GM18508 (cell line): Measurements from ENCODE around the gene NECAB3.

ENCODE experiments used
- ATAC-seq: cut with Tn5 transposase; IDR thresholded peaks from one replicate; pipeline ENCODE4 v1.9.1; 2021; ENCODE audit warnings: moderate number of reproducible peaks; ENCODE audit not compliant: insufficient read depth, unreplicated experiment

The NECAB3 gene

GRCh38 chr20:33679758-33680485 lies 5.7 kb upstream of the NECAB3 start:
- peak; percentile 51 for ATAC-seq

DNA sequence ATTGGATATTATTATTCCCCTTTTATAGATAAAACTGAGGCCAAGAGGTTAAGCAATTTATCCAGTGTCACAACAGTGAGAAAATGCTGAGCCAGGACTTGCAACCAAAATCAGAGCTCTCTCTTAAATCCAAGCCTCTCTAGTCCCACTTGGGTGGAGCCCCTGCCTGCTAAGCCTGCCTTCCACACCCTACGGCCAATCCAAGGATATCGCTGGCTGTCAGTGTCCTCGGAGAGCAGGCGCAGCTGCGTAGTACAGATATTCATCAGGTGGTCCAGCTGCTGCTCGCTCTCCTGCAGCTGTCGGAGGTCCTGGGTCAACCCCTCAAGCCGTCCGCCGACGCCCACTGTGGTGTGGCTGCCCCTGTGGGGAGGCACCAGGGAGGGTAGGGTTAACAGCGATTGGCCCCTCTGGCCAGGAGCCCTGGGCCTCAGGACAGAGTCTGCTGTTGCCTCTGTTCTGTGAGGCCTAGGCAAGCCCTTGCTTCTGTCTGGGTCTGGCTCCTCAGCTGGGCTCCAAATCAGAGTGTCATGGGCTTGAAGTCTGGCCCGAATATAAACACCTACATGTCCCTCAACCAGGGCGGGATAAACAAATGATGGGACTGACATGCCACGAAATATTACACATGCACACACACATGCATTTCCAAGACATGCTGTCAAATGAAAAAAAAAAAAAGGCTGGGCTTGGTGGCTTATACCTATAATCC lies 3.9 kb upstream of the NECAB3 start:
- ATAC-seq = no peak

GRCh38 chr20:33676652-33677645 lies 2.7 kb upstream of the NECAB3 start:
- no peak for ATAC-seq

DNA sequence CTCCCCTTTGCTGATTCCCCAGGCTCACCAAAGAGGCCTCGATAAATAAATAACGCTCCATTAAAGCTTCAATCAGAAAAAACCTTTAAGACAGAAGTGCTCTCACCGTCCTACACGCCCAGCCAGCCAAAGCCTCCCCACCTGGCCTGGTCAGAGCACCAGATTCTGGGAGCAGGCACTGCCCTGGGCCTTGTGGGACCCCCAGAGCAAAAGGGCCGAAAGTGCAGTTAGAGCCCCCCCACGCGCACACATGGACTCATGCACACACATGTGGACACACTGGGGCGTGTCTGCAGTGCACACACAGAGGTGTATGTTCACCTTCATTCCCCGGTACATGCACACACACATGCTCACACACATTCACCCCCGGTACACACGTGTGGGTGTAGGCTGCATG lies 1.9 kb upstream of the NECAB3 start:
- no peak for ATAC-seq

GRCh38 chr20:33675136-33675959 lies 1.1 kb upstream of the NECAB3 start:
- ATAC-seq = no peak

DNA sequence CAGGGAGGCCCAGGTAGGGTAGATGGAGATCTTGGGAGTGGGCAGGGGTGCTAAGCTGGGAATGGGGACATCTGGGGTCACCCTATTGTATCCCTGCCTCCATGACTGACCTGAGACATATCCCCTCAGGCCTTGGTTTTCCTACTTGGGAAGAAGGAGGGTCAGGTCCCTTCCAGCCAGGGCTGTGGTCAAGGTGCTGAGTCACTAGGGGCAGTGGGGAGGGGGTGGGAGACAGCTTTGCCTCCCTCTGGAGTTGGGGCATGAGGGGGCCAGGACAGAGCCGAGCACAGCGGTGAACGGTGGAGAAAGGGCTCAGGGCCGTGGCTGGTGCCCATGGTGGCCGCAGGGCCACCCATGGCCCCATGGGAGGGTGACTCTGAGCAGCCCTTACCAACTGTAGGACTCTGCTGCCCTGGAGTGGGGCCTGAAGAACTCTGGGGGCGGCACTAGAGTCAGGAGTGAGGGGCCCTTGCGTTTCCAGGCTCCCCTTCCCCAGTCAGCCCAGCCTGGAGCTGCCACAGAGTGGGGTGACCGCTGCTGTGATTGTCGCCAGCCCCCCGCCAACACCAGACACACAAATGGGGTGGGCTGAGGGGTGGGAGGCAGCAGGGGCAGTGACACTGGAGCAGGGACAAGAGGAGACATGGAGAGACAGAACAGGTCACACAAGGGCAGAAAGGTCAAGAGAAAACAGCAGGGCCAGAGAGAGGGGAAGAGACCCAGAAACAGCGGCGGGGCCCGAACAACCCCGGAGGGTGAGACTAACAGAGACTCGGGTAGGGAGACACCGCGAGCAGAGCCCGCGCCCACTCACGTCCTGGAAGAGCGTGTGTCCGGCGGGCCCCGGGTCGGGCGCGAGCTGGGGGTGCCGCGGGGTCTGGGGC lies 576 bp downstream of the NECAB3 start:
- no peak for ATAC-seq

DNA sequence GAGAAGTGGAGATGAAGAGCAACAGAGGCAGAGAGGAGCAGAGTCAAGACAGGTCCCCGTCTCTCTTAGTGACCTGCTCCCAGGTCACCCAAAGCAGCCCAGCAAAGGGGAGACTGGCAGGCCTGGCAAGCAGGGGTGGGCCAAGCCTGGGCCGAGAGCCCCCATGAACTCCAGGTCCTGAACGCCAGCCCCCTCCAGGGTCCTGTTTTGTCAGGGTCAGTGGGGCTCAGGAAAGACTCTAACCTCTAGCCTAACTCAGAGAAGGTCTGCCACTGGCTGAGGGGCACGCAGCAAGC lies 1.2 kb downstream of the NECAB3 start:
- no peak for ATAC-seq

DNA sequence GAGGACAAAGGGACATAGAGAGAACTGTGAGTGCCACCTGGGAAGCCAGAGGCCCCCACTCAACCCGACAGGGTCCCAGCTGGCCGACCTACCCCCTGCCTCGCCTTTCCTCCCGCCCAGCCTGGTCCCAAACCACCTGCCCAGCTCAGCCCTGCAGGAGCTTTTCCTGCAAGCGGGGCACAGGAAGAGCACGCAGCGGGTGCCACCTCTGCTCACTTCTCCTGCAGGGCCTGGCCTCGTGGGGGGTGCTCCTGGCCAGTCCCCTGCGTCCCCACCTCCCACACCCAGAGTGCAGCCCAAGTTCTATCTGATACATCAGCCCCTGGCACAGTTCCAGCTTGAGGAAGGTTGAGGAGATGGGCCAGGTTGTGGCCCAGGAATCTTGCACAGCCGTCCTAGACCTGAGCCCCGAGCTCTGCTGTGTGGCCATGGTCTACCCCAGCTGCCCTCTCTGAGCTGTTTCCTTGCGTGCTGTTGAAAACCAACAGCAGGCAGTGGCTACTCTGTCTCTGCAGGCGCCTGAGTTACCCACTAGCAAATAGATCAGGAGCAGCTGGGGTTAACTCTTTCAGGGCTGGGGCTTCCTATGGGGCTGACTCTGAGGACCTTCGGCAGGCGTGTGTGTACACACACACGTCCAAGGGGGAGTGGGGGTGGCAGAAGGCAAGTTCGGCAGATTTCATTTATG lies 1.7 kb downstream of the NECAB3 start:
- ATAC-seq = no peak

DNA sequence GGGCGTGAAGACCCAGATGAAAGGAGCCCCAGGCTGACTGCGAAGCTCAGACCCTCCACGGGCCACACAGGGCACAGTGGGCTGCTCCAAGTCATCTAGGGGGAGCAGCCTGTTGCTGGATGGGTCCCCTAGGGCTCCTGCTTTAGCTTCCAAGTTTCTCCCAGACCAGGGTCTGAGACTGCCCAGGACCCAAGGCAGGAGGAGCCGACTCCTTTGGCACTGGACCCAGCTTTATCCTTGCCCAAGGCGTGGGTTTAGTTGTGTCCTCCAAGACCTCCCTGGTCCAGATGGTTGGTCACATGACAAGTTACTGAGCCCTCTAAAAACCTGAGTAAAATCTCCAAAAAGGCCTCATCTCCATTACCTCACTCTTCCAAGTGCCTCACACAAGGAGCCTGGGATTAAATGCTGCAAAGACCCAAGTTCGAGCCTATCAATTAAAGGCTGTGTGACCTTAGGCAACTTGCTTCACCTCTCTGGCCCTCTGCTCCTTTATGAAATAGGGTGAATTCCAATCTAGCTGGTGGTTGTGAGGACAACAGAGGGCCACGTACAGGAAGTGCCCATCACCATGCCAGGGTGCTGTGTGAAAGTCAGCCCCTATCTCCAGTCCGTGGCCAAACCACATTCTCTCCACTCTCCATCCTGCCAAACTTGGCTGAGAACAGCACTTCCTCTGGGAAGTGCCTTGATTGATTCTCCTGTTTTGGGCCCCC lies 2.5 kb downstream of the NECAB3 start:
- no peak for ATAC-seq

DNA sequence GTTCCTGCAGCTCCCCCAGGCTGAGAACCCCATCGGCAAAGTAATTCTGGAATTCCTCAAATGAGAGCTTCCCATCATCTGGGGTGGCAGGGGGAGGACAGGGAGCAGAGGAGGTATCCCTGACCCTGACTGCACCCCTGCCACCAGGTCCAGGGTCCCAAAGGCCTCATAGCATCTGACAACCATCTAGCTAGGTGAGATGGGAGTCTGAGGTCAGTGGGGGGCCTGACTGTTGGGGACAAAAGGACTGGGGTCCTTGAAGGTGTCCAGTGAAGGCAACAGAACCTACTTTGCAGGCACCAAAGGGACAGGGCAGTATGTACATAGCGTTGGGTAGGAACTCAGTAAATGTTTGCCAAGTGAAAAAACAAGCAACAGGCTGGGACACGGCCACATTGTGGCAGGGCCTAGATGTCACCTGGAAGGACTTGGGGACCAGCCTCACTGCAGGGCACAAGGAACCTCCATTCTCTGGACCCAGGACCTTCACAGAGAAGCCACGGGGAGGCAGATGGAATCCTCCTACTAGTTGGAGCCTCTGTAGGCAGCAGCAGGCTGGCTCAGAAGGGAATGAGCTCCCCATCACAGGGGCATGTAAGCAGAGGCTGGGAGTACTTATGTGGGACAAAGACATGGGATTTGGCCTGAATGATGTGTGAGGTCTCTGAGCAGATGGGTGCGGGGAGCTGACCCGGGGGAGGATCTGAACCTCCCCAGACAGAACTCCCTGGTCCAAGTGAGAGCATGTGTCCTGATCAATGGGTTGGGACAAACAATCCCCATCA lies 3.3 kb downstream of the NECAB3 start:
- ATAC-seq = no peak

GRCh38 chr20:33669873-33670640 lies 4.2 kb downstream of the NECAB3 start:
- no peak for ATAC-seq

GRCh38 chr20:33669224-33669623 lies 5.0 kb downstream of the NECAB3 start:
- ATAC-seq = no peak

GRCh38 chr20:33668466-33669155 lies 5.6 kb downstream of the NECAB3 start:
- no peak for ATAC-seq

DNA sequence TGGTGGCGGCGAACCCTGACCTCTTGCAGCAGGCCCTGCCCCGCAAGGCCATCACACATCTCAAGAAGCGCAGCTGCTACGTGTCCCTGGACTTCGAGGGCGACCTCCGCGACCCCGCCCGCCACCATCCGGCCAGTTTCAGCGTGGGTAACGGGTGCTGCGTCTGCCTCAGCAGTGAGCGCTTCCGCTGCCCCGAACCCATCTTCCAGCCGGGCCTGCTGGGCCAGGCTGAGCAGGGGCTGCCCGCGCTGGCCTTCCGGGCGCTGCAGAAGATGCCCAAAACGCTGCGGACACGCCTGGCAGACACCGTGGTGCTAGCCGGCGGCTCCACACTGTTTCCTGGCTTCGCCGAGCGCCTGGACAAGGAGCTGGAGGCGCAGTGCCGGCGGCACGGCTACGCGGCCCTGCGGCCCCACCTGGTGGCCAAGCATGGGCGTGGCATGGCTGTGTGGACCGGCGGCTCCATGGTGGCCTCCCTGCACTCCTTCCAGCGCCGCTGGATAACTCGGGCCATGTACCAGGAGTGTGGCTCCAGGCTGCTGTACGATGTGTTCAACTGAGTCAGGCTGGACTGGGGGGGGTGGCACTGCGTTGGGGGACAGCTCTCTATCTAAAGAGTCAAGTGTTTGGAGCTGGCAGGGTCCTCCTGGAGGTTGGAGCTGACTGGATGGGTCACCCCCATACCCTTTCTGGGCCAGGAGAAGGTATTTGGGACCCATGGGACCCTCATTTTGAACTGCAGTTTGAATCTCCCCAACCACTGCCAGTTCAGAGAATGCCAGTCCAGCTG lies 6.4 kb downstream of the NECAB3 start:
- no peak for ATAC-seq

GRCh38 chr20:33667245-33667675 lies 7.0 kb downstream of the NECAB3 start:
- ATAC-seq = no peak
